Thyroid gland (tissue), 4 donors: ENCODE measurements around the gene ANO6. TPM values are rescaled to one million over a fixed set of nuclear protein-coding genes. Genes with fewer than 3 reads are reported as not detected.

Experiments
- DNase-seq, 2 donors: peaks; one replicate each; pipeline ENCODE4 v3.0.0-alpha.2; 2019
- H3K27ac ChIP-seq, 3 donors: fragments of 200-600 bp; sonication (generic); 1 replicate in 2 of 3; 2 replicates in 1 of 3; pipeline ENCODE4 v1.5.1; 2016 to 2019; ENCODE audit warnings: mild to moderate bottlenecking in 1 of 3, moderate library complexity in 1 of 3
- H3K27me3 ChIP-seq: fragments of 200-600 bp; sonication (generic); one replicate; pipeline ENCODE4 v1.5.1; 2019
- H3K36me3 ChIP-seq, 2 donors: fragments of 200-600 bp; sonication (generic); one replicate each; pipeline ENCODE4 v1.5.1; 2016 to 2019
- H3K4me1 ChIP-seq, 2 donors: fragments of 200-600 bp; sonication (generic); one replicate each; pipeline ENCODE4 v1.5.1; 2017 to 2019
- H3K4me3 ChIP-seq, 3 donors: fragments of 200-600 bp; sonication (generic); replicated peaks in 1 of 3; 1 replicate in 2 of 3; 2 replicates in 1 of 3; pipeline ENCODE4 v1.5.1; 2016; ENCODE audit warnings: mild to moderate bottlenecking in 1 of 3
- H3K9me3 ChIP-seq: fragments of 200-600 bp; sonication (generic); one replicate; pipeline ENCODE4 v1.5.1; 2017
- POLR2A ChIP-seq, 2 donors: fragments of 450-650 bp; IDR thresholded peaks; one replicate each; pipeline ENCODE4 v1.6.1; 2017; ENCODE audit warnings: antibody characterized with exemption in 2 of 2, mild to moderate bottlenecking in 2 of 2, moderate library complexity in 1 of 2
- WGBS, 2 donors: methylation state at CpG; one replicate each; pipeline ENCODE4 v1.1.5; 2017; 5-methylcytosine and 5-hydroxymethylcytosine counted together
- intact Hi-C: fragments of 100-400 bp; cut with DNase I; formaldehyde crosslinking; loops from one replicate; pipeline ENCODE4 v1.15.1; 2023
- total RNA-seq, 4 donors: library from RNA; depleted of rRNA; stranded (reverse); fragments of >200 nt; gene quantifications; one replicate each; pipeline ENCODE4 v1.2.3, GENCODE V29; 2016
- TF ChIP-seq, protein P1 (sequence below), 6 experiments: fragments of 200-600 bp in 3 of 6; fragments of 450-650 bp in 3 of 6; sonication (generic) in 3 of 6; IDR thresholded peaks; one replicate each; pipeline ENCODE4 v1.5.1; 2016 to 2019; ENCODE audit warnings: antibody characterized with exemption in 6 of 6, mild to moderate bottlenecking in 2 of 6, inconsistent platforms in 1 of 6, moderate library complexity in 1 of 6

ANO6 gene
- total RNA-seq, 4 donors from 2014 or later: 37.3 to 61.1 (median 48.1) TPM

DNA sequence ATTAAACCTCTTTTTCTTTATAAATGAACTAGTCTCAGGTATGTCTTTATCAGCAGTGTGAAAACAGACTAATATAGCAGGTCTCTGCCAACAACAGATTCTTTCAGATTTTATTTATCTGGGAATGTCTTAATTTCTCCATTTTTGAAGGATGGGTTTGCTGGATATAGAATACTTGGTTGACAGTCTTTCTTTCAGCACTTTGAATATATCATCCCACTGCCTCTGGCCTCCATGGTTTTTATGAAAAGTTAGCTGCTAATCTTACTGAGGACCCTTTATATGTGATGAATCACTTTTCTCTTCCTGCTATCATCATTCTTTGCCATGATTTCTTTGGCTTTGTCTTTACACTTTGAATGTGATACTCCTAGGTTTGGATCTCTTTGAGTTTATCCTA, 148.0 kb downstream of the ANO6 start:
- Histone ChIP-seq H3K27ac (no peak overlapping the region), H3K4me3 (no peak overlapping the region), H3K36me3 (peaks cover 0 to 7% of the 10 kb centered on the region in 2 donors), H3K4me1 (no peaks in the 10 kb centered on the region), H3K27me3 (no peaks in the 10 kb centered on the region), H3K9me3 (no peaks in the 10 kb centered on the region)
- intact Hi-C loops: no loop called here
- no peak for DNase-seq
- TF ChIP-seq, protein P1, sequence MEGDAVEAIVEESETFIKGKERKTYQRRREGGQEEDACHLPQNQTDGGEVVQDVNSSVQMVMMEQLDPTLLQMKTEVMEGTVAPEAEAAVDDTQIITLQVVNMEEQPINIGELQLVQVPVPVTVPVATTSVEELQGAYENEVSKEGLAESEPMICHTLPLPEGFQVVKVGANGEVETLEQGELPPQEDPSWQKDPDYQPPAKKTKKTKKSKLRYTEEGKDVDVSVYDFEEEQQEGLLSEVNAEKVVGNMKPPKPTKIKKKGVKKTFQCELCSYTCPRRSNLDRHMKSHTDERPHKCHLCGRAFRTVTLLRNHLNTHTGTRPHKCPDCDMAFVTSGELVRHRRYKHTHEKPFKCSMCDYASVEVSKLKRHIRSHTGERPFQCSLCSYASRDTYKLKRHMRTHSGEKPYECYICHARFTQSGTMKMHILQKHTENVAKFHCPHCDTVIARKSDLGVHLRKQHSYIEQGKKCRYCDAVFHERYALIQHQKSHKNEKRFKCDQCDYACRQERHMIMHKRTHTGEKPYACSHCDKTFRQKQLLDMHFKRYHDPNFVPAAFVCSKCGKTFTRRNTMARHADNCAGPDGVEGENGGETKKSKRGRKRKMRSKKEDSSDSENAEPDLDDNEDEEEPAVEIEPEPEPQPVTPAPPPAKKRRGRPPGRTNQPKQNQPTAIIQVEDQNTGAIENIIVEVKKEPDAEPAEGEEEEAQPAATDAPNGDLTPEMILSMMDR (IDR thresholded peaks at IDR 0.05): no peak

DNA sequence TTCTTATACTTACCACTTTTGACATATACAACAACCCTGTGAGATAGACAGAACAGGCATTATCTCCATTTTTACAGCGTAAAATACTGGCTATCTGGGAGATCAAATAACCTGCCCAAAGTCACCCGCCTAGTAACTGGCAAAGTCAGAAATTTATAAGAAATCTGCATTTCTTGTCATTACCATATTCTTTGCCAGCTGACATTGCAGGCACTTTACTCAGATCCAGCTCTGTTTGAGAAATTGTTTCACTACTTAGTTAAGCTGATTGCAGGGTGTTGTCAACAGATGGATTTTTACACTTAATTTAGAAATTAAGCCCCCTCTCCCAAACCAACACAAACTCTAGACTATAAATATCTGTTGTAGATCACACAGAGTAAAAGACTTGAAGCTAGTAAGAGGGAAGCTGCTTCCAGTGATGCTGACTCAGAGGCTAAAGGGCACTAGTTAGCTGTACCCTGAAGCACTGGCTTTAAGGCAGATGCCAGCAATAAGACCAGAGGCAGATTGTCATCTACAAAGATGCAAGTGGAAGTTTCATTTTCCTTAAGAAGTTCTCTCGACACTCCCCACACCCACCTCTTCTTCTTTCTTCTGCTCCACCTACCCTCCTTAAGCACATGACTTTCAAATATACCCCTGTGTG, 153.1 kb downstream of the ANO6 start:
- Histone ChIP-seq H3K9me3 (no peaks in the 10 kb centered on the region), H3K4me1 (no peaks in the 10 kb centered on the region), H3K27ac (no peak overlapping the region), H3K27me3 (no peaks in the 10 kb centered on the region), H3K36me3 (peaks cover 0 to 11% of the 10 kb centered on the region in 2 donors), H3K4me3 (no peak overlapping the region)
- intact Hi-C loops: no loop called here
- TF ChIP-seq, protein P1 (IDR thresholded peaks at IDR 0.05): no peak
- TF ChIP-seq POLR2A (IDR thresholded peaks at IDR 0.05): no peak
- WGBS, 2 donors: 83 to 90% methylated on average over 3 of the region's 3 CpGs
- no peak for DNase-seq

DNA sequence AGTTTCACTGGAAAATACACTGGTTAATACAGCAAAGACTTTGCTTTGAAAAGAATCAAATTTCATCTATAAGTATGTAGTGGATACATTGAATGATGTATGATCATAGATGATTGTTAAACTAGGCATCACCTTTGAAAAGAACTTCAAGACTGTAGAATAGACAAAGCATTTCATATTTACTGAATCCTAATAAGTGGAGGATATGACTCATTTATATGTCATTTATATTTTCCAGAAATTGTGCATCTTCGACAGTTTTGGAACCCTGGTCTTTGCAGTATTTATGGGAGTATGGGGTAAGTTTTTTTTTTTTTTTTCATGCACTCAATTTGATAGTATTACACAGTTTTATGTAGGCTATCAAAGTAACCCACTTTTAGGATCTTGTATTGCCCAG, 161.9 kb downstream of the ANO6 start:
- no peak for TF ChIP-seq POLR2A (IDR thresholded peaks at IDR 0.05)
- TF ChIP-seq, protein P1 (IDR thresholded peaks at IDR 0.05): no peak

DNA sequence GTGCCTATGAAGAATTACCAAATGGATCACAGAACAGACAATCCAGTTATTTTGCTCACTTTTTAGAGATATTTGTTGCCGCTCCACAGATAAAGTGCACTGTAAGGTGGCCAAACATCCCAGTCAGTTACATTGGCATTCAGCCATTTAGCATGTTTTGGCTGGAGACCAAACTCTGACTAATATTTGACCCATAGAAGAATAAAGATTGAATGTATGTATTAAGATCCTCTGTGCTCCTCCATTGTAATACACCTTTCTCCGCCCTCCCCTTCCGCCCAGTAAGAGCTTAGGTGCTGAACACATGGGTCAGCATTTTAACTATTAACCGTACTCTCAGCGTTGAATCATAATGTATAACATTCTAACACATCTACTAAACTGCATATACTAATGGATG, 163.4 kb downstream of the ANO6 start:
- Histone ChIP-seq H3K4me1 (no peaks in the 10 kb centered on the region), H3K36me3 (peaks cover 0 to 9% of the 10 kb centered on the region in 2 donors), H3K27me3 (no peaks in the 10 kb centered on the region), H3K9me3 (no peaks in the 10 kb centered on the region), H3K27ac (no peak overlapping the region), H3K4me3 (no peak overlapping the region)
- WGBS, 2 donors: 94 to 95% methylated on average over 5 of the region's 5 CpGs
- TF ChIP-seq, protein P1 (IDR thresholded peaks at IDR 0.05): no peak
- TF ChIP-seq POLR2A (IDR thresholded peaks at IDR 0.05): no peak
- intact Hi-C loops: no loop called here
- DNase-seq: no peak

More for the DNA sequence above, 161.9 kb downstream of the ANO6 start:
- Histone ChIP-seq H3K27me3 (no peaks in the 10 kb centered on the region), H3K36me3 (peaks cover 0 to 9% of the 10 kb centered on the region in 2 donors), H3K4me3 (no peak overlapping the region), H3K9me3 (no peaks in the 10 kb centered on the region), H3K4me1 (no peaks in the 10 kb centered on the region), H3K27ac (no peak overlapping the region)
- no peak for DNase-seq
- intact Hi-C loops: no loop called here
- 77 to 86% methylated on average over 1 of the region's 1 CpG for WGBS, 2 donors

GRCh38 chr12:45381351-45381750, 165.5 kb downstream of the ANO6 start:
- peaks cover 0 to 9% of the 10 kb centered on the region in 2 donors for H3K36me3 ChIP-seq
- 95% methylated on average over 4 of the region's 4 CpGs for WGBS, 2 donors
- intact Hi-C loops: no loop called here
- TF ChIP-seq POLR2A (IDR thresholded peaks at IDR 0.05): no peak
- TF ChIP-seq, protein P1 (IDR thresholded peaks at IDR 0.05): no peak
- no peak for DNase-seq
- no peaks in the 10 kb centered on the region for H3K9me3 ChIP-seq
- no peaks in the 10 kb centered on the region for H3K27me3 ChIP-seq
- no peak overlapping the region for H3K4me3 ChIP-seq
- no peak overlapping the region for H3K27ac ChIP-seq
- no peaks in the 10 kb centered on the region for H3K4me1 ChIP-seq
